ENCODE results near the gene AUTS2.

DNA sequence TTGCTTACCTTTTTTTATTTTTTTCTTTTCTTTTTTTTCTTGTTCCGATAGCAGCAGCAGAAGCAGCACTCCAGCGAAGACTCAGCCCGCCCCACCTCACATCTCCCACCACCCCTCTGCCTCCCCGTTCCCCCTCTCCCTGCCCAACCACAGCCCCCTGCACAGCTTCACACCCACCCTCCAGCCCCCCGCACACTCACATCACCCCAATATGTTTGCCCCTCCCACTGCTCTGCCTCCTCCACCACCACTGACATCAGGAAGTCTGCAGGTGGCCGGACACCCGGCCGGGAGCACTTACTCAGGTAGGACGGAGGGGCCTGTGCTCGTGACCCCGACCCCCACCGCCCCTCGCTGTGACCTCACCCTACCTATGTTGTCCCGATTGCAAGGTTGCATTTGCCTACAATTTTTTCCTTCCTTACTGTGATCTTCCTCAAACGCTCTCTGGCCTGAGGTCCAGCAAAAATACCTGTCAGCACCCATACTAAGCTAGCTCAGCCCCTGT, 1166.5 kb downstream of the AUTS2 start:
- TF ChIP-seq TAF1 (IDR thresholded peaks at IDR 0.05; ENCODE audit: low read depth, low read length): no peak
- TF ChIP-seq, protein P1, sequence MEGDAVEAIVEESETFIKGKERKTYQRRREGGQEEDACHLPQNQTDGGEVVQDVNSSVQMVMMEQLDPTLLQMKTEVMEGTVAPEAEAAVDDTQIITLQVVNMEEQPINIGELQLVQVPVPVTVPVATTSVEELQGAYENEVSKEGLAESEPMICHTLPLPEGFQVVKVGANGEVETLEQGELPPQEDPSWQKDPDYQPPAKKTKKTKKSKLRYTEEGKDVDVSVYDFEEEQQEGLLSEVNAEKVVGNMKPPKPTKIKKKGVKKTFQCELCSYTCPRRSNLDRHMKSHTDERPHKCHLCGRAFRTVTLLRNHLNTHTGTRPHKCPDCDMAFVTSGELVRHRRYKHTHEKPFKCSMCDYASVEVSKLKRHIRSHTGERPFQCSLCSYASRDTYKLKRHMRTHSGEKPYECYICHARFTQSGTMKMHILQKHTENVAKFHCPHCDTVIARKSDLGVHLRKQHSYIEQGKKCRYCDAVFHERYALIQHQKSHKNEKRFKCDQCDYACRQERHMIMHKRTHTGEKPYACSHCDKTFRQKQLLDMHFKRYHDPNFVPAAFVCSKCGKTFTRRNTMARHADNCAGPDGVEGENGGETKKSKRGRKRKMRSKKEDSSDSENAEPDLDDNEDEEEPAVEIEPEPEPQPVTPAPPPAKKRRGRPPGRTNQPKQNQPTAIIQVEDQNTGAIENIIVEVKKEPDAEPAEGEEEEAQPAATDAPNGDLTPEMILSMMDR (IDR thresholded peaks at IDR 0.05; ENCODE audit: control extremely low read depth in 1 of 3, insufficient read depth in 1 of 3, low read depth in 1 of 3, low read length in 3 of 3): no peak
- TF ChIP-seq TAF7 (optimal IDR thresholded peaks at IDR 0.05; ENCODE audit: borderline replicate concordance, low read depth, low read length): no peak
- TF ChIP-seq FOSL1 (IDR thresholded peaks at IDR 0.05; ENCODE audit: insufficient read depth, low read depth, low read length): no peak
- no peak for TF ChIP-seq EGR1 (IDR thresholded peaks at IDR 0.05; ENCODE audit: borderline replicate concordance, low read depth, low read length)
- TF ChIP-seq MAFK (IDR thresholded peaks at IDR 0.05; ENCODE audit: low read depth, low read length): no peak
- no peak for TF ChIP-seq POLR2A (IDR thresholded peaks at IDR 0.05; ENCODE audit: control extremely low read depth in 1 of 2, low read depth in 2 of 2, low read length in 2 of 2)
- TF ChIP-seq, protein P2, sequence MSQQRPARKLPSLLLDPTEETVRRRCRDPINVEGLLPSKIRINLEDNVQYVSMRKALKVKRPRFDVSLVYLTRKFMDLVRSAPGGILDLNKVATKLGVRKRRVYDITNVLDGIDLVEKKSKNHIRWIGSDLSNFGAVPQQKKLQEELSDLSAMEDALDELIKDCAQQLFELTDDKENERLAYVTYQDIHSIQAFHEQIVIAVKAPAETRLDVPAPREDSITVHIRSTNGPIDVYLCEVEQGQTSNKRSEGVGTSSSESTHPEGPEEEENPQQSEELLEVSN (IDR thresholded peaks at IDR 0.05): no peak
- no peak for TF ChIP-seq EP300 (IDR thresholded peaks at IDR 0.05; ENCODE audit: borderline replicate concordance in 1 of 2, low read depth in 2 of 2, low read length in 2 of 2)
- TF ChIP-seq CHD1 (IDR thresholded peaks at IDR 0.05; ENCODE audit: low read depth, low read length): no peak
- TF ChIP-seq CBX5 (IDR thresholded peaks at IDR 0.05; ENCODE audit: low read depth, low read length): no peak
- TF ChIP-seq YY1 (IDR thresholded peaks at IDR 0.05; ENCODE audit: low read depth, low read length): no peak
- no peak for TF ChIP-seq SP2 (IDR thresholded peaks at IDR 0.05; ENCODE audit: low read length)
